Fibroblast of skin of right biceps (primary cell): ENCODE results near the gene TMEM121B.
"Not testable (repeated sequence)": the region's sequence is repeated elsewhere in the genome, so short reads cannot be mapped to it uniquely, and the experiment has no call there.

Source experiments
- DNase-seq: peaks from one replicate; pipeline ENCODE4 v3.0.0-alpha.2; 2013

The TMEM121B gene

GRCh38 chr22:17121233-17122195 is at the start of gene TMEM121B:
Gene TMEM121B, minus strand, starts transcription at chr22:17121360. Its CDS starts 233 bp downstream, at chr22:17121127.
- DNase-seq = peak; percentile 64

- DNase-seq = no peak
These were observed 46.3 kb upstream of the TMEM121B start for GRCh38 chr22:17167486-17167885.

DNA sequence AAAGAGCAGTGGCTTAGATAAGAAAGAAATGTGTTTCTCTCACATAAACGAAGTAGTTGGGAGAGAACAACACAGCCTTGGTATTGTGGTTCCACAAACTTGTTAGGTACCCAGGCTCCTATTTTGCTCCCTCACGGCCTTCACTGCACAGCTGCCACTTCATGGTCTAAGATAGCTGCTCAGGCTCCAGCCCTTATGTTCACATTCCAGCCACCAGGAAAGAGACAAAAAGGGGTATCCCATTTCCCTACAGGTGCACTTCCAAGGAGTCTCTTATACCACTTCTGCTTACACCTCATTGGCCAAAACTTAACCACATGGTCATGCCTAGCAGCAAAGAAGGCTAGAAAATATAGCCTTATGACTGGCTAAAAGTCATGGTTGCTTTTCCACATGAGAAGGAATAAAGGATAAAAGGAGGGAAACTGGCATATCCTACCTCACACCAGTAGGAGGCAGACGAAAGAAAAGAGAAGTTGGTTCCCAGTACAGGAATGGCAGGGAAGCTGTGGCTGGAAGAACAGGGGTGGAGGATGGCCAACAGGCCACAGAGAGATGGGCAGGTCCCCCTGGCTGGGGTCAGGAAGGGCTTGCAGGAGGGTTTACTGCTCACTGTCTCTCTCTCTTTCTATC is 43.3 kb upstream of the TMEM121B start:
- no peak for DNase-seq

DNA sequence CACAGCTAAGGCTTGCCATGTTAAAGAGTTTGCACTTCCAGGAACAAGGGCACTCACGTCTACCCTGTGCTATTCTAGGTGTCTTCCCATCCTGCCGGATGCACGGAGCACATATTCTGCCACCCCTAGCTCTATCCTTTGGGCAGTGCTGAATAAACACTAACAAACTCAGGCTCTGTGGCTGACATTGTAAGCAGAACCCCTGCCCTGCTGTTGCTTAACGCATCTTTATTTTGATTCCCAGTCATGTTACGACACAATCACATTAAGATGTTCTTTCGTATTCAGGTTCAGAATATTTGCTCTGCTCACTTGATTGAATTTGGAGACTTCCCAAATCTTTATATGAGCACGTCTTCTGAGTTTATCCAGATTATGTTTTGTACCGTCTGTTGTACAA is 41.6 kb upstream of the TMEM121B start:
- no peak for DNase-seq

GRCh38 chr22:17161991-17162390 is 40.8 kb upstream of the TMEM121B start:
- DNase-seq = no peak

DNA sequence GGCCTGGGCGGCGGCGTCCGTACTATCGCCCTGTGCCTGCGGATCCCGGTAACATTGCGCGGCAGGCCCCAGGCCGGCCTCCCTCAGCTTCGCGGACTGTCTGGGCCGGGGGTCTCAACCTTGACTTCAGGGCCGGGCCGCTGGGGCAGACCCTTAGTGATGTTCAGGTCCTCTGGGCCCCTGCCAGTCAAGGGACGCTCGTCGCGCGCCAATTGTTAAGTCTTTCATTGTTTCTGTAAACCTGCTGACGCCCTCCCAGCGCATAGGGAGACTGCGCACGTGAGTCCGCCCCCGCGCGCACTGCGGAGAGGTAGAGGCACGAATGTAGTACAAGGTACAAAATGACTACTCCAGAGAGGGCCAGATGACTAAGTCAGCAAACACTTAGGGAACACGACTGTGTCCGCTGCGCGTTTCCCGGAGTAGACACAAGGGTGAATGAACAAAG is 38.4 kb upstream of the TMEM121B start:
- peak; percentile 69 for DNase-seq

DNA sequence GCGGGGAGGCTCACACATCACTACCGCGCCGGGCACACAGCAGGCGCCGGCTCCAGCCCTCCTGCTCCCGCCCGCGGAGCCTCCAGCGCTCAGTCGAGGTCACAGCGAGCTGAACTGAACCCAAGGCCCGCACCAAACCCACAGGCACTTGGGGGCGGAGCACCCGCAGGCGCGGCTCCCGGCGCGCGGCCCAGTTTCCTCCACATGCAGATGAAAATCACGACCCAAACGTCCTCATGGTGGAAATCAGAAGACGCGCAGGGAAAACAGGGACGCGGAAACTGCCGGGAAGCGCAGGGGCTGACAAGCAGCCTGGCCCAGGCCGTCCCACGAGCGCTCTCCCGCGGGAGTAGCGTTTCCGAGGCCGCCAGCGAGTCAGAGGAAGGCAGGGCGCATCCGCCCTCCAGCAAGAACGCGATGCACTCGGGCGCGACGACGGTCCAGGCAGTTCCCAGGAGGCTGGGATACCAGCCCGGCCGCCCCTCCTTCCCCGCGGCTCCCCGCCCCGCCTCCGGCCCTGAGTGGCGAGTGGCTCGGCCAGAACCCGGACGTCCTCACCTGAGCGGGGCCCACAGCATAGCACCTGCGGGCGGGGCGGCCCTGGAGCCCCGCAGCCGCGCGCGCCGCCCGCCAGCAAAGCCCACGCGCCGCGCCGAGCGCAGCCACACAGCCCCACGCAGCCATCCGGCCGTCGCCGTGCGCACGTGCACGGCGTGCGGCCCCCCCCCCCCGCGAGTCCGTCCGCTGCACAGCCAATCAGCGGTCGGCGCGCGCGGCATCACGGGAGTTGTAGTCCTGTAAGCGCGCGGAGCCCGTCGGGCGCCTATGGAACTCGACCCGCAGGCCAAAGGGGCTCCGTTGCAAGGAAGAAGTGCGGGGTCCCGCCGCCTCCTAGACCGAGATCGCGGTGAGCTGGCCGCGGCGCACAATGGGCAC is 37.7 kb upstream of the TMEM121B start, which contains the start of gene HDHD5:
Gene HDHD5, minus strand, starts transcription at position 710 of the 936 bp plus-strand sequence. Its CDS starts 26 bp downstream, at position 684.
- peak; percentile 90 for DNase-seq

DNA sequence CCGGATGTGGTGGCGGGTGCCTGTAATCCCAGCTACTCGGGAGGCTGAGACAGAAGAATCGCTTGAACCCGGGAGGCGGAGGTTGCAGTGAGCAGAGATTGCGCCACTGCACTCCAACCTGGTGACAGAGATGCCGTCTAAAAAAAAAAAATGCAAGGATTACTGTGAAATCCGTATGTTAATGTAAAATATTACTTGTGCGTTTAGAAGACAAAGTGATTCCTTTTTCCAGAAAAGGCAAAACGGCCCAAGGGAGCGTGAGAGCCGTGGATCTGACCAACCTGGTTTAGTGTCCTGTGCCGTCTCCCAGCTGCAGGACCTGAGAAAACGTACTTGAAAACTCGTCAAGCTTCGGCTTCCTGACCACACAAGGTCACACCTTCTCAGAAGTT is 37.0 kb upstream of the TMEM121B start:
- no peak for DNase-seq

- no peak for DNase-seq
These were observed 36.6 kb upstream of the TMEM121B start for GRCh38 chr22:17157714-17158113.

GRCh38 chr22:17155941-17156340 is 34.8 kb upstream of the TMEM121B start:
- DNase-seq = no peak

GRCh38 chr22:17152971-17153370 is 31.8 kb upstream of the TMEM121B start:
- no peak for DNase-seq

DNA sequence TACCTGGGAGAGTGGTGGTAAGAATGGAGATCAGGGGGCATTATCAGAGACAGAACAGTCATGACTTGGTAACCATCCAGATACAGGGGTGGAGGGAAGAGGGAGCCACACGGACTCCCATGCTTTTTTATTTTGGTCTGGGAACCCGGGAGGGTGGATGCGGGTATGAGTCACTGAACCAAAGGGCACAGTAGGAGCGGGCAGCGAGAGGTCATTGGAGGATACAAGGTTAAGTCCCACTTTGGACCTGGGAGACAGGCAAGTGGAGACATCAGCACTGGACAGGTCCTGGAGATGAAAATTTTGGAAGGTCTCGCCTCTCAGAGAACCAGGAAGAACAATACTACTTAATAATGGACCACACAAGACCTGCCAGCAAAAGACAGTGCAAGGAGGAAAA is 31.2 kb upstream of the TMEM121B start:
- DNase-seq = no peak

GRCh38 chr22:17149076-17149815 is 28.1 kb upstream of the TMEM121B start:
- DNase-seq = no peak

GRCh38 chr22:17147458-17147857 is 26.3 kb upstream of the TMEM121B start:
- not testable (repeated sequence) for DNase-seq

- no peak for DNase-seq
These were observed 24.0 kb upstream of the TMEM121B start for GRCh38 chr22:17145021-17145680.

GRCh38 chr22:17143826-17144225 is 22.7 kb upstream of the TMEM121B start:
- no peak for DNase-seq

GRCh38 chr22:17143101-17143500 is 21.9 kb upstream of the TMEM121B start:
- no peak for DNase-seq

DNA sequence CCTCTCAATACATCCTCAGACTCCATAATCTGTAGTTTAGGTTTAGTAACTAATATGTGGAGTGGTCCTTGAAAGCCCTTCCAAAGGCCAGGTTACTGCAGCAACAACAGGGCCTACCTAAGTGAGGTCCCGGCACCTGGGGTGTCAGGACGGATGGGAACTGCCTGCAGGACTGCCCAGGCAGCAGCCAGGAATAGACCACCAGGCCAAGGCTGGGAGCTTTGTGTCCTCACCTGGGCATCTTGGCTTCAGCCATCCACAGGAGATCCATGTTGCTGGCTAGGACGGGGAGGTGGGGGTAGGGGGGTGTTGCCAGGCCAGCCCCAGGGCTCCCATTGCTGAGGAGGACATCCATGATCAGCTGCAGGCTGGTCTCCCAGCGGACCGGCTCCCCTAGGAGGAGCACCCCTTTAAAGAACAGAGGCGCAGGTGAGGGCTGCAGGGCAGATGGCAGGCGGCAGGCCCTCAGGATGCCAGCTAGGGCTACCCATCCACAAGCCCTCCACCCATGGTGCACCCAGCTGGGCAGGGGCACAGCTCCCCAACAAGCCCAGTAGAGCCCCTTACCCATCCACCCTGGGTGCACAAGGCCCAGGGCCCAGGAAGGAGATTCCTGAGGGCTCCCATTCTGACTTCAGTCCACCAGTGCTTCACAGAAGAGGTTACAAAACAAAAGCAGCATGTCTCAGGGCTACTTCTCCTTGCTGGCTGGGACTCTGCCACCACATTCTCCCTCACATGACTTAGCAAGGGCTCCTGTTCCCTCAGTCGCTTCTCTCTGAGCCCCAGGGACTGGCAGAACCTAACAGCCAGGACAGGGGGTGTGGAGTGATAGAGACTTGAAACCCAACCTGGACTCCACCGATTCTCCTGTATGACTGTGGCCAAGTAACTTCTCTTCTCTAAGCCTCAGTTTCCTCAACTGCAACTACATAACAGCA is 19.9 kb upstream of the TMEM121B start:
- no peak for DNase-seq

- DNase-seq = no peak
These were observed 18.9 kb upstream of the TMEM121B start for GRCh38 chr22:17140022-17140421.

- no peak for DNase-seq
These were observed 17.4 kb upstream of the TMEM121B start for GRCh38 chr22:17138513-17138912.
